ENCODE data around the gene MEX3C. TPM values are rescaled to one million over a fixed set of nuclear protein-coding genes. Genes with fewer than 3 reads are reported as not detected.

MEX3C gene
- 10 to 100 TPM; 30.9 to 31.7 TPM for total RNA-seq
- polyA plus RNA-seq: 10 to 100 TPM in 1 of 2 donors, 1 to 10 TPM in 1; 7.6 to 11.1 TPM
- long read RNA-seq, donor 1, partial matches to known transcripts: 0 of 3 reads
- long read RNA-seq, donor 1, other reads (novel, unspliced or antisense): 3 of 3 reads
- long read RNA-seq, donor 2, transcript MEX3C-201 (2 exons, 3,781 nt): major isoform, 13 of 15 reads
- long read RNA-seq, donor 2, partial matches to known transcripts: 1 of 15 reads
- long read RNA-seq, donor 2, other reads (novel, unspliced or antisense): 1 of 15 reads

- no peaks in the 10 kb centered on the region for H3K36me3 ChIP-seq (ENCODE audit: control insufficient read depth in 1 of 2, insufficient read depth in 2 of 2, low read length in 1 of 2)
- no peaks in the 10 kb centered on the region for H3K4me1 ChIP-seq (ENCODE audit: control insufficient read depth in 1 of 2, insufficient read depth in 2 of 2, low read length in 2 of 2)
- no peaks in the 10 kb centered on the region for H3K9me3 ChIP-seq (ENCODE audit: control insufficient read depth, low read length)
- H3K27ac ChIP-seq (ENCODE audit: low read depth in 1 of 2, low read length in 2 of 2): peak within 1 kb of the TSS; percentile 83 to 97
- ATAC-seq (ENCODE audit: low FRiP score): peak; percentile 98
- intact Hi-C loops (cut with DNase I): loop anchor here (2.0 to 10.0 kb wide), 3 partner anchors 166 to 913 kb away; partner anchors contain the start of genes SMAD4 (in 2 of the 2), CXXC1 (in 1 of the 2) and MBD1 (in 1 of the 2)
- no peaks in the 10 kb centered on the region for H3K27me3 ChIP-seq (ENCODE audit: control insufficient read depth in 1 of 2, insufficient read depth in 2 of 2, low read length in 1 of 2)
- 0% methylated on average over 48 to 51 of the region's 51 CpGs for WGBS, 2 donors
- H3K4me3 ChIP-seq (ENCODE audit: low read length in 2 of 2): peak within 1 kb of the TSS; percentile 72 to 74
- DNase-seq: peak; percentile 100
Measured at GRCh38 chr18:51197661-51198424, at the start of gene MEX3C. MEX3C (minus strand) TSS chr18:51197681; CDS start chr18:51197320, 361 bp downstream.

DNA sequence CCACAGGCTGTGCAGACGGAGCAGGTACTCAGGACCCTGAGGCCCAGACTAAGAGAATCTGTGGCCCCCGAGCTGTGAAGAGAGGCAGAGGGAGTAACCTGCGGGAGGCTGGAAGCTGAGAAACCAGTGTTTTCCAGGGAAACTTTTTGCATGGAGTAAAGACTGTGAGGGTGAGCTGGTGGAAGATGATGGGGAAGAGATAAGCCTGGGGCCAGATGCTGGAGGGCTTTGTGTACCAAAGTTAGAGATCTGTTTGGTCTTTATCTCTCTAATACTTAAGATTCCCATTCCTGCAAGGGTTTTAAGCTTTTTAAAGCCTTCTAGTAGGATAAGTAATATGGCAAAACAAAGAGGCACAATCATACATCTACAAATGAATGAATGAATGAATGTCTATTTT lies 43.7 kb upstream of the MEX3C start:
- DNase-seq: no peak
- Histone ChIP-seq H3K4me3 (ENCODE audit: low read length in 2 of 2) (no peak overlapping the region), H3K9me3 (ENCODE audit: control insufficient read depth, low read length) (no peaks in the 10 kb centered on the region), H3K27ac (ENCODE audit: low read depth in 1 of 2, low read length in 2 of 2) (no peak overlapping the region), H3K4me1 (ENCODE audit: control insufficient read depth in 1 of 2, insufficient read depth in 2 of 2, low read length in 2 of 2) (no peaks in the 10 kb centered on the region), H3K36me3 (ENCODE audit: control insufficient read depth in 1 of 2, insufficient read depth in 2 of 2, low read length in 1 of 2) (no peaks in the 10 kb centered on the region), H3K27me3 (ENCODE audit: control insufficient read depth in 1 of 2, insufficient read depth in 2 of 2, low read length in 1 of 2) (no peaks in the 10 kb centered on the region)
- intact Hi-C loops (cut with DNase I): no loop called here
- 77 to 81% methylated on average over 3 of the region's 3 CpGs for WGBS, 2 donors
- ATAC-seq (ENCODE audit: low FRiP score): no peak

GRCh38 chr18:51236225-51236624 lies 38.7 kb upstream of the MEX3C start:
- DNase-seq (no peak), ATAC-seq (ENCODE audit: low FRiP score) (no peak)
- WGBS, 2 donors: 17 to 19% methylated on average over 2 of the region's 2 CpGs
- H3K4me3 ChIP-seq (ENCODE audit: low read length in 2 of 2): no peak overlapping the region
- no peaks in the 10 kb centered on the region for H3K27me3 ChIP-seq (ENCODE audit: control insufficient read depth in 1 of 2, insufficient read depth in 2 of 2, low read length in 1 of 2)
- H3K36me3 ChIP-seq (ENCODE audit: control insufficient read depth in 1 of 2, insufficient read depth in 2 of 2, low read length in 1 of 2): no peaks in the 10 kb centered on the region
- H3K4me1 ChIP-seq (ENCODE audit: control insufficient read depth in 1 of 2, insufficient read depth in 2 of 2, low read length in 2 of 2): no peaks in the 10 kb centered on the region
- H3K9me3 ChIP-seq (ENCODE audit: control insufficient read depth, low read length): no peaks in the 10 kb centered on the region
- intact Hi-C loops (cut with DNase I): no loop called here
- no peak overlapping the region for H3K27ac ChIP-seq (ENCODE audit: low read depth in 1 of 2, low read length in 2 of 2)

GRCh38 chr18:51235009-51235789 lies 37.7 kb upstream of the MEX3C start:
- intact Hi-C loops (cut with DNase I): no loop called here
- Histone ChIP-seq H3K36me3 (ENCODE audit: control insufficient read depth in 1 of 2, insufficient read depth in 2 of 2, low read length in 1 of 2) (no peaks in the 10 kb centered on the region), H3K4me3 (ENCODE audit: low read length in 2 of 2) (no peak overlapping the region), H3K27me3 (ENCODE audit: control insufficient read depth in 1 of 2, insufficient read depth in 2 of 2, low read length in 1 of 2) (no peaks in the 10 kb centered on the region), H3K27ac (ENCODE audit: low read depth in 1 of 2, low read length in 2 of 2) (no peak overlapping the region), H3K4me1 (ENCODE audit: control insufficient read depth in 1 of 2, insufficient read depth in 2 of 2, low read length in 2 of 2) (no peaks in the 10 kb centered on the region), H3K9me3 (ENCODE audit: control insufficient read depth, low read length) (no peaks in the 10 kb centered on the region)
- no peak for DNase-seq
- ATAC-seq (ENCODE audit: low FRiP score): no peak
- WGBS, 2 donors: 24 to 30% methylated on average over 6 of the region's 6 CpGs

DNA sequence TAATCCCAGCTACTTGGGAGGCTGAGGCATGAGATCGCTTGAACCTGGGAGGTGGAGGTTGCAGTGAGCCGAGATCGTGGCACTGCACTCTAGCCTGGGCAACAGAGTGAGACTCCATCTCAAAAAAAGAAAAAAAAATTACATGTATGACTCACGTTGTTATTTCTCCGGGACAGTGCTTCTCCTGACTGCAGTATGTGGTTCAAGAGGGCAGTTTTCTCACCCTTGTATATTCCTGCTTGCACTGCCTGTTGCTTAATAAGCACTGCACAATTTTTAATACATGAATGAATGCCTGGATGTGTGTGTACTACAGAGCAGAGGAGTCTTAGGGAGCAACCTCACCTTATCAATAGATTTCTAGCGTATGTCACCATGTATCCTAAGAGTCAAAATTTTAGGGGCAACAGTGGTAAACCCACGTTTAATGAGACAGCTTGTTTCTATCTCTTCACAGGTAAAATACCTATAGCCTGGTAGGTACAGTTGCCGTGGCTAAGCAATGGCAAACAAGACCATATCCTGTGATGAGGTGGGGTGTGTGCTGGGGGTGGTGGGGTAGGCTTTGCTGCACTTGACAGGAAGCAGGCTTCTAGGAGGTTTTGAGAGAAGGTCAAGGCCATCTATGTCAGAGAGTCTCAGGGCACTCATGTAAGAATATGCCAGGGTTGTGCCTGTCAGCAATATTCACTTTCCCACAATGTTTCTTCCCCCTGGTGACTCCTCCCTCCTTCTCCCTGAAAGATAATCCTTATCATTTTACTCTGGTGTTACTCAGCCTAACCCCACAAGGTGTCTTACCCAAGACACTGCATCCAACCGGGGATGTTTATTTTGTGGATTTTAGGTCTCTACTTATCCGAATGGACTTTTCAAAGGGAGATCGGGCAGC lies 36.9 kb upstream of the MEX3C start:
- Histone ChIP-seq H3K27ac (ENCODE audit: low read depth in 1 of 2, low read length in 2 of 2) (no peak overlapping the region), H3K9me3 (ENCODE audit: control insufficient read depth, low read length) (no peaks in the 10 kb centered on the region), H3K4me3 (ENCODE audit: low read length in 2 of 2) (no peak overlapping the region), H3K4me1 (ENCODE audit: control insufficient read depth in 1 of 2, insufficient read depth in 2 of 2, low read length in 2 of 2) (no peaks in the 10 kb centered on the region), H3K36me3 (ENCODE audit: control insufficient read depth in 1 of 2, insufficient read depth in 2 of 2, low read length in 1 of 2) (no peaks in the 10 kb centered on the region), H3K27me3 (ENCODE audit: control insufficient read depth in 1 of 2, insufficient read depth in 2 of 2, low read length in 1 of 2) (no peaks in the 10 kb centered on the region)
- 66 to 68% methylated on average over 11 of the region's 11 CpGs for WGBS, 2 donors
- ATAC-seq (ENCODE audit: low FRiP score): no peak
- DNase-seq: no peak
- intact Hi-C loops (cut with DNase I): no loop called here

GRCh38 chr18:51229328-51229727 lies 31.8 kb upstream of the MEX3C start:
- H3K36me3 ChIP-seq (ENCODE audit: control insufficient read depth in 1 of 2, insufficient read depth in 2 of 2, low read length in 1 of 2): no peaks in the 10 kb centered on the region
- H3K4me1 ChIP-seq (ENCODE audit: control insufficient read depth in 1 of 2, insufficient read depth in 2 of 2, low read length in 2 of 2): no peaks in the 10 kb centered on the region
- ATAC-seq (ENCODE audit: low FRiP score) (no peak), DNase-seq (no peak)
- intact Hi-C loops (cut with DNase I): no loop called here
- H3K4me3 ChIP-seq (ENCODE audit: low read length in 2 of 2): no peak overlapping the region
- H3K27me3 ChIP-seq (ENCODE audit: control insufficient read depth in 1 of 2, insufficient read depth in 2 of 2, low read length in 1 of 2): peaks cover 0 to 2% of the 10 kb centered on the region in 2 donors
- peaks cover 7% of the 10 kb centered on the region for H3K9me3 ChIP-seq (ENCODE audit: control insufficient read depth, low read length)
- no peak overlapping the region for H3K27ac ChIP-seq (ENCODE audit: low read depth in 1 of 2, low read length in 2 of 2)
- WGBS, 2 donors: 86 to 88% methylated on average over 4 of the region's 4 CpGs

DNA sequence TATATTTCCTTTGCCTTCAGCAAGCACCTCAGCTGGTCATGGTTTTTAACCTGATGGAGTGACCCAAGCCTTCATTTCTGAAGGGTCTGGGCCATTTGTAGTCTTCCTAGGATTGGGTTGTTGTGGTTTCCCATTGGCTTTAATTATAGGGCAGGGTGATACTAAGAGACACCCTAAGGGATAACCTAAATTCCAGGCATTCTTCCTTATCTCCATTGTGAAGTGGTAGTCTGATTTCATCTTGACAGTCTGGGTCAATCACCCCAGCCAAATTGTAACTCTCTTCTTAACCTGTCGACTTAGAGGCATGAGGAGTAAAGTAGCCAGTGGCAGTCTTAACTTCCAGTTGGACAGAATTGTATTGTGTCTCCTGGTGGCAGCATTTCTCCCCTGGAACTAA lies 30.2 kb upstream of the MEX3C start:
- Histone ChIP-seq H3K4me1 (ENCODE audit: control insufficient read depth in 1 of 2, insufficient read depth in 2 of 2, low read length in 2 of 2) (no peaks in the 10 kb centered on the region), H3K9me3 (ENCODE audit: control insufficient read depth, low read length) (peaks cover 7% of the 10 kb centered on the region), H3K27ac (ENCODE audit: low read depth in 1 of 2, low read length in 2 of 2) (no peak overlapping the region), H3K4me3 (ENCODE audit: low read length in 2 of 2) (no peak overlapping the region), H3K27me3 (ENCODE audit: control insufficient read depth in 1 of 2, insufficient read depth in 2 of 2, low read length in 1 of 2) (peaks cover 0 to 2% of the 10 kb centered on the region in 2 donors), H3K36me3 (ENCODE audit: control insufficient read depth in 1 of 2, insufficient read depth in 2 of 2, low read length in 1 of 2) (no peaks in the 10 kb centered on the region)
- no peak for DNase-seq
- no peak for ATAC-seq (ENCODE audit: low FRiP score)
- intact Hi-C loops (cut with DNase I): no loop called here
- 74 to 90% methylated on average over 1 of the region's 1 CpG for WGBS, 2 donors

Measured in aorta (tissue), 5 donors.